H1 (cell line): ENCODE measurements around the gene DAPK1. TPM values are rescaled to one million over a fixed set of nuclear protein-coding genes. Genes with fewer than 3 reads are reported as not detected.

Experiments
- CTBP2 ChIP-seq: IDR thresholded peaks from 2 replicates; pipeline ENCODE4 v1.7.0; 2011; ENCODE audit warnings: borderline replicate concordance, mild to moderate bottlenecking, moderate library complexity, mixed read lengths, low read length; ENCODE audit not compliant: insufficient read depth, insufficient read length
- YY1 ChIP-seq: IDR thresholded peaks from 2 replicates; pipeline ENCODE4 v1.6.1; 2011; ENCODE audit warnings: low read depth, mild to moderate bottlenecking, low read length
- polyA plus RNA-seq, 7 experiments: library from polyadenylated mRNA; depleted of rRNA in 3 of 7; stranded (reverse) in 5 of 7; unstranded in 2 of 7; fragments of >200 nt in 5 of 7; fragments of 200-250 nt in 2 of 7; gene quantifications; 1 replicate in 5 of 7; 2 replicates in 1 of 7; 4 replicates in 1 of 7; pipeline versions ENCODE4 v1.2.1 to v1.2.3, GENCODE V29; 2011 to 2013; ENCODE audit warnings: missing spikeins in 2 of 7, mixed read lengths in 2 of 7
- total RNA-seq: library from RNA; stranded (reverse); fragmentation: NEBNext Ultra II Directional; extraction: Animal tissue kit (Norgen Biotek cat#: 25700); gene quantifications from 2 replicates; pipeline ENCODE4 v1.2.1, GENCODE V29; 2021

Gene DAPK1
- total and polyA plus RNA-seq, 2 of the 8 experiments (the other 6 are each of a cell fraction or from before 2014, with no cell fraction given) = 62.4 to 131 TPM

- TF ChIP-seq YY1 (no peak), CTBP2 (no peak)
- TF ChIP-seq, all 59 proteins: peak for 0
Measured at GRCh38 chr9:87594194-87594593, 96.5 kb downstream of the DAPK1 start (continued).
